Measurements from ENCODE around the gene REXO1. TPM values are rescaled to one million over a fixed set of nuclear protein-coding genes. Genes with fewer than 3 reads are reported as not detected.

The REXO1 gene
- total and polyA plus RNA-seq, 2 donors (not counting 1 experiment from before 2014, with no cell fraction given): 72.6 to 898 TPM

DNA sequence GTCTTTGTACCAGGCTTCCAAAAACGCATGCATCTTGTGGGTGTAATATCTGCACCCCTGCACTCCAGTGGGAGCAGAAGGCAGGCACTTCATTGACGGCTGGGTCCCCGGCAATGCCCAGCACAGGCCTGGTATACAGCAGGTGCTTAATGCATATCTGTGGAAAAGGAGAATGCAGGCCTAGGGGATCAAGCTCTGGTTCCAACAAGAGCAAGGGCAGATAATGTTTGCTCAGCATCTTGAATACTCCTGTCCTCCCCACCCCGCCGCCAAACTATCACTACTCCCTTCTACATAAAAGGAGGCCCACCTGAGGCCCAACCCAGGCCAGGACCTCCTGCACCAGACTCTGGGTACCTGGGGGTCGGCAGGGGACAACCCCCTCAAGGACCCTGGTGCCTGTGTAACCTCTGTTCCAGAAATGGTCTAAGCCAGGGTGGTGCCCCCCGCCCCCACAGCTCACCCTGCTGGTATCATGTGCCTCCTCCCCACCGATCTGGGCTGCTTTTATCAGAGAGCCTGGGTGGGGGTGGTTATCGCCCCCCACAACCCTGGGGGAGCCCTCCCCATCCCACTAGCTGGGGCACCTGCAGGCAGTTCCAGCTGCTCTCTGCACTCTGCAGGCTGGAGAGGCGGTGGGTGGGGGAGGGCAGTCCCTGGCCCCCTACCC, 10.3 kb upstream of the REXO1 start:
- ChIA-PET CTCF (interaction anchor here (0.6 to 1.1 kb wide), 2 partner anchors 10 to 43 kb away, joined by 3 read pairs; no protein-coding TSS in a partner anchor), POLR2A (interaction anchor here (1.3 to 1.9 kb wide), 2 partner anchors 10 to 39 kb away, joined by 4 to 6 read pairs; partner anchors contain the start of gene REXO1)
- Histone ChIP-seq H3K27ac (ENCODE audit: low read length in 2 of 2) (peak overlapping the region in 1 of 2 donors; percentile 79), H4K20me1 (ENCODE audit: control insufficient read depth, insufficient read depth, low read length, poor library complexity, severe bottlenecking) (peaks cover 86% of the 10 kb centered on the region), H3K4me2 (replicated peaks; ENCODE audit: low read depth, low read length, poor library complexity, severe bottlenecking) (no peak overlapping the region), H3K36me3 (replicated peaks in 1 of 2; ENCODE audit: control extremely low read depth in 1 of 2, control insufficient read depth in 1 of 2, extremely low read depth in 1 of 2, insufficient read depth in 2 of 2, low read length in 1 of 2) (peaks cover 0 to 4% of the 10 kb centered on the region in 2 experiments), H3K79me2 (ENCODE audit: control insufficient read depth, insufficient read depth, low read length) (peaks cover 73% of the 10 kb centered on the region), H3K9ac (ENCODE audit: low read length) (no peak overlapping the region), H3K9me3 (ENCODE audit: control extremely low read depth in 1 of 3, control insufficient read depth in 2 of 3, insufficient read depth in 1 of 3, low read length in 2 of 3) (no peaks in the 10 kb centered on the region), H2AFZ (ENCODE audit: insufficient read depth, low read depth, low read length, poor library complexity, severe bottlenecking) (no peak overlapping the region), H3K4me1 (ENCODE audit: control insufficient read depth in 2 of 2, insufficient read depth in 2 of 2, low read length in 2 of 2) (peaks cover 58 to 78% of the 10 kb centered on the region in 2 donors), H3K4me3 (ENCODE audit: control extremely low read depth in 1 of 5, extremely low read depth in 1 of 5, insufficient read depth in 1 of 5, low read depth in 2 of 5, low read length in 4 of 5) (no peak overlapping the region), H3K27me3 (replicated peaks in 1 of 4; ENCODE audit: control extremely low read depth in 1 of 4, control insufficient read depth in 3 of 4, insufficient read depth in 4 of 4, low read length in 3 of 4) (no peaks in the 10 kb centered on the region)
- Mint-ChIP-seq H3K4me3 (peak overlapping the region; percentile 41), H3K27ac (peak overlapping the region; percentile 84), H3K27me3 (no peaks in the 10 kb centered on the region), H3K9me3 (ENCODE audit: insufficient read depth) (no peaks in the 10 kb centered on the region), H3K4me1 (peaks cover 64% of the 10 kb centered on the region)
- DNase-seq (peak; percentile 49), ATAC-seq (ENCODE audit: low read depth) (no peak)
- intact Hi-C loops (cut with micrococcal nuclease): no loop called here
- 72% methylated on average over 7 of the region's 10 CpGs for WGBS (ENCODE audit: insufficient coverage)
- TF ChIP-seq EZH2 (IDR thresholded peaks at IDR 0.05; ENCODE audit: borderline replicate concordance, insufficient read depth, low read depth, low read length, poor library complexity, severe bottlenecking): no peak
- TF ChIP-seq, protein P1, sequence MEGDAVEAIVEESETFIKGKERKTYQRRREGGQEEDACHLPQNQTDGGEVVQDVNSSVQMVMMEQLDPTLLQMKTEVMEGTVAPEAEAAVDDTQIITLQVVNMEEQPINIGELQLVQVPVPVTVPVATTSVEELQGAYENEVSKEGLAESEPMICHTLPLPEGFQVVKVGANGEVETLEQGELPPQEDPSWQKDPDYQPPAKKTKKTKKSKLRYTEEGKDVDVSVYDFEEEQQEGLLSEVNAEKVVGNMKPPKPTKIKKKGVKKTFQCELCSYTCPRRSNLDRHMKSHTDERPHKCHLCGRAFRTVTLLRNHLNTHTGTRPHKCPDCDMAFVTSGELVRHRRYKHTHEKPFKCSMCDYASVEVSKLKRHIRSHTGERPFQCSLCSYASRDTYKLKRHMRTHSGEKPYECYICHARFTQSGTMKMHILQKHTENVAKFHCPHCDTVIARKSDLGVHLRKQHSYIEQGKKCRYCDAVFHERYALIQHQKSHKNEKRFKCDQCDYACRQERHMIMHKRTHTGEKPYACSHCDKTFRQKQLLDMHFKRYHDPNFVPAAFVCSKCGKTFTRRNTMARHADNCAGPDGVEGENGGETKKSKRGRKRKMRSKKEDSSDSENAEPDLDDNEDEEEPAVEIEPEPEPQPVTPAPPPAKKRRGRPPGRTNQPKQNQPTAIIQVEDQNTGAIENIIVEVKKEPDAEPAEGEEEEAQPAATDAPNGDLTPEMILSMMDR (IDR thresholded peaks at IDR 0.05): no peak
